ENCODE results near the gene PSMF1. TPM values are rescaled to one million over a fixed set of nuclear protein-coding genes. Genes with fewer than 3 reads are reported as not detected.

PSMF1 gene
- total RNA-seq, 2 experiments from 2014 or later = 127 to 143 TPM

- ChIA-PET CTCF (no interaction called here), POLR2A (no interaction called here)
- no peaks in the 10 kb centered on the region for H3K9me3 Mint-ChIP-seq
- no peak for DNase-seq
- peaks cover 44% of the 10 kb centered on the region for H3K27me3 Mint-ChIP-seq
- H3K4me3 Mint-ChIP-seq = no peak overlapping the region
- peaks cover 10% of the 10 kb centered on the region for H3K4me1 Mint-ChIP-seq
- H3K27ac Mint-ChIP-seq = no peak overlapping the region
- H3K36me3 Mint-ChIP-seq (ENCODE audit: low read depth) = no peaks in the 10 kb centered on the region
These were observed 69.3 kb downstream of the PSMF1 start for GRCh38 chr20:1187605-1188171.

- Mint-ChIP-seq H3K27ac (no peak overlapping the region), H3K27me3 (peaks cover 39% of the 10 kb centered on the region), H3K9me3 (no peaks in the 10 kb centered on the region), H3K36me3 (ENCODE audit: low read depth) (no peaks in the 10 kb centered on the region), H3K4me1 (peaks cover 10% of the 10 kb centered on the region), H3K4me3 (no peak overlapping the region)
- ChIA-PET CTCF (no interaction called here), POLR2A (no interaction called here)
- DNase-seq = no peak
These were observed 69.9 kb downstream of the PSMF1 start for GRCh38 chr20:1188347-1188746.

GRCh38 chr20:1189827-1190226 lies 71.4 kb downstream of the PSMF1 start:
- Mint-ChIP-seq H3K9me3 (no peaks in the 10 kb centered on the region), H3K36me3 (ENCODE audit: low read depth) (no peaks in the 10 kb centered on the region), H3K27me3 (peaks cover 24% of the 10 kb centered on the region), H3K4me3 (no peak overlapping the region), H3K4me1 (peaks cover 4% of the 10 kb centered on the region), H3K27ac (no peak overlapping the region)
- ChIA-PET CTCF (interaction anchor here (0.7 kb wide), 1 partner anchor 217 kb away, joined by 3 read pairs; no protein-coding TSS in a partner anchor), POLR2A (no interaction called here)
- DNase-seq = no peak

- CTCF ChIA-PET = interaction anchor here (1.4 kb wide), 1 partner anchor 19 kb away, joined by 3 read pairs; no protein-coding TSS in a partner anchor
- Mint-ChIP-seq H3K4me1 (peaks cover 3% of the 10 kb centered on the region), H3K27me3 (peaks cover 24% of the 10 kb centered on the region), H3K9me3 (no peaks in the 10 kb centered on the region), H3K36me3 (ENCODE audit: low read depth) (no peaks in the 10 kb centered on the region), H3K4me3 (no peak overlapping the region), H3K27ac (no peak overlapping the region)
- no peak for DNase-seq
- POLR2A ChIA-PET = no interaction called here
These were observed 72.4 kb downstream of the PSMF1 start for GRCh38 chr20:1190847-1191246.

GRCh38 chr20:1191299-1191698 lies 72.9 kb downstream of the PSMF1 start:
- ChIA-PET POLR2A (no interaction called here), CTCF (interaction anchor here (0.5 to 1.4 kb wide), 2 partner anchors 19 to 1270 kb away, joined by 3 to 4 read pairs; no protein-coding TSS in a partner anchor)
- H3K4me1 Mint-ChIP-seq = no peaks in the 10 kb centered on the region
- H3K4me3 Mint-ChIP-seq = no peak overlapping the region
- DNase-seq = no peak
- no peak overlapping the region for H3K27ac Mint-ChIP-seq
- no peaks in the 10 kb centered on the region for H3K36me3 Mint-ChIP-seq (ENCODE audit: low read depth)
- H3K9me3 Mint-ChIP-seq = no peaks in the 10 kb centered on the region
- peaks cover 20% of the 10 kb centered on the region for H3K27me3 Mint-ChIP-seq

GRCh38 chr20:1195226-1195625 lies 76.8 kb downstream of the PSMF1 start:
- Mint-ChIP-seq H3K27ac (no peak overlapping the region), H3K36me3 (ENCODE audit: low read depth) (no peaks in the 10 kb centered on the region), H3K4me3 (no peak overlapping the region), H3K4me1 (peaks cover 6% of the 10 kb centered on the region), H3K27me3 (peaks cover 8% of the 10 kb centered on the region), H3K9me3 (peaks cover 4% of the 10 kb centered on the region)
- ChIA-PET CTCF (no interaction called here), POLR2A (no interaction called here)
- no peak for DNase-seq

DNA sequence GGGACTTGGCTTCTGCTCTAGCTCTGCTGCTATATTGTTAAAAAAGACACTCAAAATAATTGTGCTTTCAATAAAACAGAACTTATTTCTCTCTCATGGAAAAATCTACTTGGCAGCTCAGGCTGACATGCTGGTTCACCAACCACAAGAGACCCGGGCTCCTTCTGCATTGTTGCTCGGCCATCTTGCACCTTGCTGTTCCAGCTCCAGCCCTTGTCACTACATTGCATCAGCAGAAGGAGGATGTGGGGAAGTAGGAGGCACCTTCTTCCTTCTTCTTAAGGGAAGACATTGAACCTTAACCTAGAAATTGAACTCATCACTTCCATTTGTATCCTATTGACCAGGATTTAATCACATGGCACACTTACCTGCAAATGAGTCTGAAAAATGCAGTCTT lies 78.2 kb downstream of the PSMF1 start:
- Mint-ChIP-seq H3K27ac (no peak overlapping the region), H3K9me3 (peaks cover 4% of the 10 kb centered on the region), H3K36me3 (ENCODE audit: low read depth) (no peaks in the 10 kb centered on the region), H3K4me3 (no peak overlapping the region), H3K27me3 (no peaks in the 10 kb centered on the region), H3K4me1 (peaks cover 8% of the 10 kb centered on the region)
- ChIA-PET CTCF (no interaction called here), POLR2A (no interaction called here)
- no peak for DNase-seq

DNA sequence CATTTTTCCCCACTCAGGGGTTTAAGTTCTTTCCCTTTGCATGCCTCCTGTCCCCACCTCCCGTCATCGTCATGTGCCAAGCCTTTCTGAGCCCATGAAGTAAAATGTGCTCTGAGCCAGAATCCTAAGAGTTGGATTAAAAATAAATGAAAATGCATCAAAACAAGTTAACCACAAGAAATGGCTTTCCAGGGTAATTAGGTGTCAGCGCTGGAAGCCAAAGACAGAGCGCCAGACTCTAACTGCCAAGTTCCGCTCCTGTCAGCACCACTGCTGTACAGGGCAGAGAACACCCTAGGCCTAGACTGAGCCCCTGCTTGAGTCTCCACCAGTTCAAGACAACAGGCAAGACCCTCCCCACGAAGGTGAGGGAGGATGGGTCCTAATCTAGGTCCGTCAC lies 79.4 kb downstream of the PSMF1 start:
- Mint-ChIP-seq H3K27me3 (no peaks in the 10 kb centered on the region), H3K9me3 (peaks cover 4% of the 10 kb centered on the region), H3K4me3 (no peak overlapping the region), H3K4me1 (peaks cover 8% of the 10 kb centered on the region), H3K36me3 (ENCODE audit: low read depth) (no peaks in the 10 kb centered on the region), H3K27ac (no peak overlapping the region)
- CTCF ChIA-PET = interaction anchor here (0.7 kb wide), 1 partner anchor 57 kb away, joined by 3 read pairs; no protein-coding TSS in a partner anchor
- no peak for DNase-seq
- POLR2A ChIA-PET = no interaction called here

DNA sequence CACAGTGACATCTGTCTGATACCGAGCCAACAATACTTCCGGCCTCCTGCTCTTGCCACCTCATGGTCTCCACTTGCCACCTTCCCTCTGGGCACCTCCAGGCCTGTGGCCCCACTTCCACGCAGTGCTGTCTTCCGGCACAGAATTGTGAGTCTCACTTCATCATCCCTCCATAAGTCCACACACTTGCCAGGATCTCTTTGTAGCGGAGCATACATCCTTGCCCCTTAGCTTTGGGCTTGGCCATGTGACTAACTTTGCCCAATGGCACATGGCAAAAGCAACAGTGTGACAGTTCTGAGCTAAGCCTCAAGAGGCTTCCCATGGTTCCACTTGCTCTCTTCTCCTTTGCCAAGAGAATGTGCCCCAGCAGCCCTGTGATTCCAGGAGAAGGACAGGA lies 80.3 kb downstream of the PSMF1 start:
- ChIA-PET POLR2A (no interaction called here), CTCF (no interaction called here)
- H3K27ac Mint-ChIP-seq = no peak overlapping the region
- H3K9me3 Mint-ChIP-seq = peaks cover 4% of the 10 kb centered on the region
- H3K4me3 Mint-ChIP-seq = no peak overlapping the region
- no peaks in the 10 kb centered on the region for H3K36me3 Mint-ChIP-seq (ENCODE audit: low read depth)
- DNase-seq = no peak
- no peaks in the 10 kb centered on the region for H3K27me3 Mint-ChIP-seq
- peaks cover 8% of the 10 kb centered on the region for H3K4me1 Mint-ChIP-seq

DNA sequence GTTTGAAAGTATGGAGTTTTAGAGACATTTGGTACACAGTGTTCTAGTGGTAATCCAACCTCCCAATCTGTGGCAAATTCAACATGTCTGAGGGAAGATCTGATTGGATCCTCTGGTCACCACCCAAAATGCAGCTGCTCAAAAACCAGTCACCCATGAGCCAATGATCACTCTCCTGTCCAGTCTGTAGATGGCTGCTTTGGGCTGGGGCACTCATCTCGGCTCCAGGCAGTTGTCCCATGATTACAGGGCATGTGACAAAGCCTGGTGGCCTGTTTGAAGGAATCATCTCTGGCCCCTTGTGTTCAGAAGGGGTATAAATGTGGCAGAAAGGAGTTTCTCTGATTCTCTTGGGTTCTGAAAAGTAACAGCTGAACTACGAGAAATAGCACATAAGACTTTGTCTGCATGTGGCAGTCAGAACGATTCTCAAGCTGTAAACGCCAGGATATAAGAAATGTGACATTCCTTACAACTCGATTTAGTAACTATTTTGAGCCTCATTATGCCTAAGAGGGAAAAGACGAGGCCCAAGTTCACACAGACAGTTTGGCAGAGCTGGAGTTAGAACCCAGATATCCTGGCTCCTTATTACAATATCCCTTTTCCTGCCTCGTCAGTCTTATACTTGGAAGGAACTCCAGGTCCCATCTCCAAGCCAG lies 80.9 kb downstream of the PSMF1 start:
- DNase-seq = no peak
- Mint-ChIP-seq H3K4me3 (no peak overlapping the region), H3K27ac (no peak overlapping the region), H3K36me3 (ENCODE audit: low read depth) (no peaks in the 10 kb centered on the region), H3K27me3 (no peaks in the 10 kb centered on the region), H3K9me3 (peaks cover 4% of the 10 kb centered on the region), H3K4me1 (peaks cover 8% of the 10 kb centered on the region)
- ChIA-PET POLR2A (no interaction called here), CTCF (interaction anchor here (1.9 kb wide), 1 partner anchor 15 kb away, joined by 6 read pairs; the partner anchor contains the start of gene TMEM74B)

GRCh38 chr20:1199964-1200363 lies 81.6 kb downstream of the PSMF1 start:
- CTCF ChIA-PET = interaction anchor here (1.9 kb wide), 1 partner anchor 16 kb away, joined by 6 read pairs; the partner anchor contains the start of gene TMEM74B
- POLR2A ChIA-PET = no interaction called here
- Mint-ChIP-seq H3K4me1 (peaks cover 8% of the 10 kb centered on the region), H3K4me3 (no peak overlapping the region), H3K36me3 (ENCODE audit: low read depth) (no peaks in the 10 kb centered on the region), H3K27ac (no peak overlapping the region), H3K27me3 (no peaks in the 10 kb centered on the region), H3K9me3 (peaks cover 4% of the 10 kb centered on the region)
- DNase-seq = no peak

DNA sequence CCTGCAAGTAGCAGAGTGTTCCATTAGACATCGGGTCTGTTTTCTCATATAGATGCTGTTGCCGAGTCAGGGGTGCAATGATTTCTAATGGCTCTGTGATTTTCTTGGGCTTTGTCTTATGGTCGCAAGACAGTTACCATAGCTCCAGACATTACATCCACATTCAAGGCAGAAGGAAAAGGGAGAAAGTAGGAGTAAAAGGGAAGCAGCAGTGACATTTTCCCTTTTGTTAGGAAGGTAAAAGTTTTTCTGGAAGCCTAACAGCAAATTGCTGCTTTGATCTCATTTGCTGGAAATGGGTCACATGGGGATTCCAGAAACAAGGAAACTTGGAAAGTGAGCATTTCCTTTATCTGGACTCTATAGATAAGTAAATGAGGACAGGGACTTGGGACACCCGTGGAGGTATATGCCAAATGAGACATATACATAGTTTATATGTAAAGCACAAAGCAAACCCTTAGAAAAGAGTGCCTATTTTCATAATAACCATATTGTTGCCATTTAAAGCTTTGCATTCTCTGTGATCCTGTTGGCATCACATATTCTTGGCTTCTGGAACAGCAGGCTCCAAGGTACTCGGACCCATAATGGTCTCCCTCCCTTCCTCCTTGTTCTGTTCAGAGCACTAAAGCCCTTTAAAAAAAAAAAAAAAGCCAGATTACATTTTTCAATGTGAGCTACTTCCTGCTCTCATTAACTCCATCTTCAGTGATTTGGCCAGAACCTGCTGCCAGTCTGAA lies 84.5 kb downstream of the PSMF1 start, which contains the start of gene C20orf202:
Gene C20orf202, plus strand, starts transcription at position 693 of the 743 bp plus-strand sequence. CDS start 132 bp downstream, outside the sequence.
- no peak for DNase-seq
- Mint-ChIP-seq H3K4me3 (no peak within 1 kb of the TSS), H3K27ac (no peak within 1 kb of the TSS), H3K36me3 (ENCODE audit: low read depth) (no peaks in the 10 kb centered on the region), H3K9me3 (no peaks in the 10 kb centered on the region), H3K4me1 (peaks cover 8% of the 10 kb centered on the region), H3K27me3 (peaks cover 1% of the 10 kb centered on the region)
- POLR2A ChIA-PET = no interaction called here
- CTCF ChIA-PET = no interaction called here

GRCh38 chr20:1203630-1204029 lies 85.2 kb downstream of the PSMF1 start:
- POLR2A ChIA-PET = no interaction called here
- DNase-seq = no peak
- Mint-ChIP-seq H3K4me1 (peaks cover 8% of the 10 kb centered on the region), H3K9me3 (no peaks in the 10 kb centered on the region), H3K27me3 (peaks cover 7% of the 10 kb centered on the region), H3K36me3 (ENCODE audit: low read depth) (no peaks in the 10 kb centered on the region), H3K27ac (no peak overlapping the region), H3K4me3 (no peak overlapping the region)
- CTCF ChIA-PET = no interaction called here

Data from activated CD4-positive, alpha-beta T cell treated with anti-CD3 and anti-CD28 coated beads, Interleukin-2, amount 10 ng/mL, durations not matched to agents 7 days and 5 days (primary cell).